Progenitor cell of endocrine pancreas (in vitro differentiated cells): Measurements from ENCODE around the gene ARHGAP25. TPM values are rescaled to one million over a fixed set of nuclear protein-coding genes. Genes with fewer than 3 reads are reported as not detected.

Experiments
- DNase-seq: peaks from one replicate; pipeline ENCODE4 v3.0.0; 2021; ENCODE audit warnings: low spot score; ENCODE audit not compliant: unreplicated experiment
- H3K27ac Mint-ChIP-seq: 2 replicates; pipeline ENCODE4 v1.8.0; 2021; ENCODE audit warnings: mild to moderate bottlenecking, moderate library complexity, mixed read lengths
- H3K27me3 Mint-ChIP-seq: 2 replicates; pipeline ENCODE4 v1.8.0; 2021; ENCODE audit warnings: mixed read lengths
- H3K36me3 Mint-ChIP-seq: 2 replicates; pipeline ENCODE4 v1.8.0; 2022; ENCODE audit warnings: mixed read lengths; ENCODE audit not compliant: insufficient read depth
- H3K4me1 Mint-ChIP-seq: 2 replicates; pipeline ENCODE4 v1.8.0; 2021; ENCODE audit warnings: low read depth, mixed read lengths
- H3K4me3 Mint-ChIP-seq: 2 replicates; pipeline ENCODE4 v1.8.0; 2021; ENCODE audit warnings: low read depth, mild to moderate bottlenecking, moderate library complexity, mixed read lengths
- H3K9me3 Mint-ChIP-seq: 2 replicates; pipeline ENCODE4 v1.8.0; 2021; ENCODE audit warnings: low read depth, mixed read lengths
- total RNA-seq: library from RNA; stranded (reverse); gene quantifications from 2 replicates; pipeline ENCODE4 v1.2.1, GENCODE V29; 2021
- TF ChIP-seq, protein P1 (sequence below): fragments of 200-600 bp; sonication (generic); IDR thresholded peaks from one replicate; pipeline ENCODE4 v1.5.0; 2021; ENCODE audit warnings: antibody characterized with exemption, mild to moderate bottlenecking; ENCODE audit not compliant: unreplicated experiment

The ARHGAP25 gene
- total RNA-seq, 1 donor from 2014 or later: 1.3 TPM

DNA sequence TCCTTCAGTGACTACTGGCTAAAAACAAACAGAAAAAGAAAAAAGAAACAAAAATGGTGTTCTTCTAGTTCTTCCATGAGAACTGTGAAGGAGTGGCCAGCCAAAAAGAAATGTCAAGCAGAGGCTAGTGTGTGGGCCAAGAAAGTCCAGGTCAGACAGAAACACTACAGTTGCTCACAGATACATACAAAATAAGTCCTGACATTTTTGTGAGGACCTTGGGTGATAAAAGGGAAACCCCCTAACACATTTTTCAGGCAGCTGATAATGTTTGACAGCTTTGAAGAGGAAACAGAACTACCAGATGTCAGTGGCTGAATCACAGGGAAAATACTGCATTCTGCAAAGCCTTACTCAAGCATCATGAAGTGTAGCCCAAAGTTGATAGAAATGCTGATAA is 28.1 kb downstream of the ARHGAP25 start:
- H3K27me3 Mint-ChIP-seq: peaks cover 2% of the 10 kb centered on the region
- no peaks in the 10 kb centered on the region for H3K36me3 Mint-ChIP-seq
- TF ChIP-seq, protein P1, sequence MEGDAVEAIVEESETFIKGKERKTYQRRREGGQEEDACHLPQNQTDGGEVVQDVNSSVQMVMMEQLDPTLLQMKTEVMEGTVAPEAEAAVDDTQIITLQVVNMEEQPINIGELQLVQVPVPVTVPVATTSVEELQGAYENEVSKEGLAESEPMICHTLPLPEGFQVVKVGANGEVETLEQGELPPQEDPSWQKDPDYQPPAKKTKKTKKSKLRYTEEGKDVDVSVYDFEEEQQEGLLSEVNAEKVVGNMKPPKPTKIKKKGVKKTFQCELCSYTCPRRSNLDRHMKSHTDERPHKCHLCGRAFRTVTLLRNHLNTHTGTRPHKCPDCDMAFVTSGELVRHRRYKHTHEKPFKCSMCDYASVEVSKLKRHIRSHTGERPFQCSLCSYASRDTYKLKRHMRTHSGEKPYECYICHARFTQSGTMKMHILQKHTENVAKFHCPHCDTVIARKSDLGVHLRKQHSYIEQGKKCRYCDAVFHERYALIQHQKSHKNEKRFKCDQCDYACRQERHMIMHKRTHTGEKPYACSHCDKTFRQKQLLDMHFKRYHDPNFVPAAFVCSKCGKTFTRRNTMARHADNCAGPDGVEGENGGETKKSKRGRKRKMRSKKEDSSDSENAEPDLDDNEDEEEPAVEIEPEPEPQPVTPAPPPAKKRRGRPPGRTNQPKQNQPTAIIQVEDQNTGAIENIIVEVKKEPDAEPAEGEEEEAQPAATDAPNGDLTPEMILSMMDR: no peak
- no peak overlapping the region for H3K4me3 Mint-ChIP-seq
- peaks cover 5% of the 10 kb centered on the region for H3K4me1 Mint-ChIP-seq
- no peak for DNase-seq
- H3K9me3 Mint-ChIP-seq: no peaks in the 10 kb centered on the region
- H3K27ac Mint-ChIP-seq: no peak overlapping the region

DNA sequence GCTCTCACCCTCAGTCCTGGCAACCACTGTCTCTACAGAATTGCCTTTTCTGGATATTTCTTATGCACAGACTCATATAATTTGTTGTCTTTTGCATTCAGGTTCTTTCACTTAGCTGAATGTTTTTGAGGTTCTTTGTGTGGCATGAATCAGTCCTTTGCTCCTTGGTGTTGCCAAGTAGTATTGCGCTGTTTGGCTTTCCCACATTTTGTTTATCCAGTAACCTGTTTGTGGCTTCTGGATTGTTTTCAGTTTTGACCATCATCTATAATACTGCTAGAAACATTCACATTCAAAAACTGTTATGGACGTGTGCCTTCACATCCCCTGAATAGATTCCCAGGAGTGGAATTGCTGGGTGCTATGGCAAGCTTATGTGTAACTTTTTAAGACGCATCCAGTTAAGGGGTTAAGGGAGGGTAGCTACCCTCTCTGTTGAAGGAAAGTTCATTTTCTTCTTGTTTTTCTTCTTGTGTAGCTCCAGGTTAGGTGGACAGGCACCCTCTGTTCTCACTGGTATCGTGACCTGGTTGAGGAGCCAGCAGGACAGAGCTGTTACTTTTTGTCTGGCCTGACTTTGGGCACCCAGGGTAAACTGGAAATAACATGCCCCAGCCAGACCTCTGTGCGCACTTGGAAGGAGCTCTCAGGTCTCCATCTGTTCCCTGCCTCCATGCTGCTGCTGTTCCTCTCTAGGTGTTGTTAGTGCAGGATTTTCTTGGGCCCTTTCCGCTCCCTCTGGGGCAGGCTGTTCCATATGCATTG is 29.6 kb downstream of the ARHGAP25 start:
- H3K36me3 Mint-ChIP-seq: no peaks in the 10 kb centered on the region
- TF ChIP-seq, protein P1: no peak
- H3K9me3 Mint-ChIP-seq: no peaks in the 10 kb centered on the region
- H3K27me3 Mint-ChIP-seq: peaks cover 9% of the 10 kb centered on the region
- peaks cover 5% of the 10 kb centered on the region for H3K4me1 Mint-ChIP-seq
- no peak overlapping the region for H3K27ac Mint-ChIP-seq
- no peak for DNase-seq
- no peak overlapping the region for H3K4me3 Mint-ChIP-seq

DNA sequence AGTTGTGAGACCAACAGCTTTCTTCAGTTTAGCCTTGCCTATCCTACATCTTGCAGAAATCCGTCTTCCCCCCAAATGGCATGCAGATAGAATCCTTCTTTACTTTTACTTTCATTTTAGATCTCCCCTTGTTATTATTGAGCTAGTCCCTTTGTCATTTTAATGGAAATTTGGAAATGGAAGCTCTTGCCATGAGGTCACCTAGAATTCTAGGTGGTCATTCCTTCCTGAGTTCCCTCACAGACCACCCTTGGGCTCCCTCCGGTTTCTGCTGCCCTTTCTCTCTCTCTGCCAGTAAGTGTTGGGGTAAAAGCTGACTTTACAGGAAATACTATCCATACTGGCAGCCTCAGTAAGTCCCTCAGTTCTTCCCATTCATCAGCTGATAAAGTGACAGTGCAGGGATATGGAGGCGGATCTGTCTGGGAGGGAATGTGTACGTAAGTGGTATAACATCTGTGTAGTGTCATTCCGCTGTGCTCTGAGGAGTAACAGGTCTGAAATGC is 30.2 kb downstream of the ARHGAP25 start:
- TF ChIP-seq, protein P1: no peak
- H3K9me3 Mint-ChIP-seq: no peaks in the 10 kb centered on the region
- H3K36me3 Mint-ChIP-seq: no peaks in the 10 kb centered on the region
- H3K27ac Mint-ChIP-seq: no peak overlapping the region
- no peak overlapping the region for H3K4me3 Mint-ChIP-seq
- H3K4me1 Mint-ChIP-seq: peaks cover 5% of the 10 kb centered on the region
- DNase-seq: no peak
- peaks cover 7% of the 10 kb centered on the region for H3K27me3 Mint-ChIP-seq

DNA sequence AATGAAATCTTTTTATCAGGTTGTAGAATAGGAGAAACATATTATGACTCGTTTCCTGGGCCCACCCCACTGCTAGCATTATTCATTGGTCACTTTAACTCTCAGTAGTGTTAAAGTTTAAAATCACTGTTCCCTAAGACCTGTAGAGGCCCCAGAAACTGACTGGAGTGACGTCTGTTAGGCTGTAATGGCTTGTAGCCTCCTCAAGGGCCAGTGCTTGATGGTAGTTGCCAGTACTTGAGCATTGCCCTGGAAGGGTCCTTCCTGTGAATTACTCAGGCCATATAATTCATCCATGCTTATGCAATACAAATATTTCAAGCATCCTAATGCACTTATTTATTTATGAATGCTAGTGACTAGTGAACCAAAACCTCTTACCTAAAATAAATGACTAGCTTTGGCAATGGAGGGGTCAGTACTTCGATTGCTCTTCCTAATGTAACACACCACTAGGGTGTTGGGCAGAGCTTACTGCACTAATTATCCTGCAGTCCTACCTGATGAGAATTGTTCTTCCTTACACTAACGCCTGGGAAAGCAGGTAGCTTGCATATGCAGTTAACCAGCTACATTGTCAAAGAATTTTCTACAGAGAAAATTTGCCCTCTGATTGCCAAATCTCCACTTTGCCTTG is 31.2 kb downstream of the ARHGAP25 start:
- peaks cover 5% of the 10 kb centered on the region for H3K4me1 Mint-ChIP-seq
- H3K4me3 Mint-ChIP-seq: no peak overlapping the region
- TF ChIP-seq, protein P1: no peak
- H3K27ac Mint-ChIP-seq: no peak overlapping the region
- DNase-seq: no peak
- peaks cover 10% of the 10 kb centered on the region for H3K27me3 Mint-ChIP-seq
- no peaks in the 10 kb centered on the region for H3K36me3 Mint-ChIP-seq
- H3K9me3 Mint-ChIP-seq: no peaks in the 10 kb centered on the region

DNA sequence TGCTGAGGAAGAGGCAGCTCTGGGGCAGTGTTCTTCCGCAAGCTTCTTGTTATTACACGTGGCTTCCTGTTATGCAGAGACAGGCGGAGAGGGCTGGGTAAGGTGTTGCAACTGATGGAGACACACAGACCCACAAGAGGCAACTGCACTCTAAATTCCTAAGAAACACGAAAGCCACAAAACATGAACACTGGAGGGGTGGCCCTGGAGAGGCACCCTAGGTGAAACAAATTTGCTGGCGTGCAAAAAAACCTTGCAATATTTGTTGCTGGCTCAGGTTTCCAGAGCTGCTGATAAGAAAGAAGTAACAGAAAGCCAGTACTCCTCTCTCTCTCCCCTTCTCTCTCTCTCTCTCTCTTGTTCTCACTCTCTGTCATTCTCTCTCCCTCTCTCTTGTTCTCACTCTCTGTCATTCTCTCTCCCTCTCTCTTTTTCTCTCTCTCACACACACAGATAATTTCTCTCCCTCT is 31.8 kb downstream of the ARHGAP25 start:
- H3K27me3 Mint-ChIP-seq: peaks cover 10% of the 10 kb centered on the region
- H3K4me1 Mint-ChIP-seq: peaks cover 5% of the 10 kb centered on the region
- TF ChIP-seq, protein P1: no peak
- no peak overlapping the region for H3K27ac Mint-ChIP-seq
- no peaks in the 10 kb centered on the region for H3K36me3 Mint-ChIP-seq
- DNase-seq: no peak
- H3K4me3 Mint-ChIP-seq: no peak overlapping the region
- H3K9me3 Mint-ChIP-seq: no peaks in the 10 kb centered on the region
